Measurements from ENCODE around the gene CD27.

DNA sequence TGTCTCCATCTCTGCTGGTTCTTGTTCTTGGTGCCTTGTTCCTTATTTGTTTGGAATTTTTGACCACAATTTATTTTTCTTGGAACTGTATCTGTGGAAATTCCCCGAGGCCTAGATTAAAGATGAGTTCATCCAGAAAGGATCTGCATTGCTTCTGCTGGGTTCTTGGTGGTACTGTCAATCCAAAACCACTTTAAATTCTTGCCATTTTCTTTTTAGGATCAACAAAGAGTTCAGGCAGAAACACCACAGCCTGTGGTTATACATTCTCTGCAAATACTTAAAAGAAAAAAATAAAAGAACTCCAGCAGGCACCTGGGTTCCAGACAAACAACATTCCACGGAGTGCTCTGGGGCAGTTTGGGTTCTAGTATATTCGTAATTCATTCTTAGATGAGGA is 31.7 kb downstream of the CD27 start:
- TF ChIP-seq, protein P1, sequence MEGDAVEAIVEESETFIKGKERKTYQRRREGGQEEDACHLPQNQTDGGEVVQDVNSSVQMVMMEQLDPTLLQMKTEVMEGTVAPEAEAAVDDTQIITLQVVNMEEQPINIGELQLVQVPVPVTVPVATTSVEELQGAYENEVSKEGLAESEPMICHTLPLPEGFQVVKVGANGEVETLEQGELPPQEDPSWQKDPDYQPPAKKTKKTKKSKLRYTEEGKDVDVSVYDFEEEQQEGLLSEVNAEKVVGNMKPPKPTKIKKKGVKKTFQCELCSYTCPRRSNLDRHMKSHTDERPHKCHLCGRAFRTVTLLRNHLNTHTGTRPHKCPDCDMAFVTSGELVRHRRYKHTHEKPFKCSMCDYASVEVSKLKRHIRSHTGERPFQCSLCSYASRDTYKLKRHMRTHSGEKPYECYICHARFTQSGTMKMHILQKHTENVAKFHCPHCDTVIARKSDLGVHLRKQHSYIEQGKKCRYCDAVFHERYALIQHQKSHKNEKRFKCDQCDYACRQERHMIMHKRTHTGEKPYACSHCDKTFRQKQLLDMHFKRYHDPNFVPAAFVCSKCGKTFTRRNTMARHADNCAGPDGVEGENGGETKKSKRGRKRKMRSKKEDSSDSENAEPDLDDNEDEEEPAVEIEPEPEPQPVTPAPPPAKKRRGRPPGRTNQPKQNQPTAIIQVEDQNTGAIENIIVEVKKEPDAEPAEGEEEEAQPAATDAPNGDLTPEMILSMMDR (IDR thresholded peaks at IDR 0.05): no peak
- TF ChIP-seq POLR2AphosphoS5 (IDR thresholded peaks at IDR 0.05; ENCODE audit: insufficient read depth in 1 of 2, low read depth in 1 of 2): no peak
